ENCODE results near the gene GOLGA2.

GOLGA2 gene

DNA sequence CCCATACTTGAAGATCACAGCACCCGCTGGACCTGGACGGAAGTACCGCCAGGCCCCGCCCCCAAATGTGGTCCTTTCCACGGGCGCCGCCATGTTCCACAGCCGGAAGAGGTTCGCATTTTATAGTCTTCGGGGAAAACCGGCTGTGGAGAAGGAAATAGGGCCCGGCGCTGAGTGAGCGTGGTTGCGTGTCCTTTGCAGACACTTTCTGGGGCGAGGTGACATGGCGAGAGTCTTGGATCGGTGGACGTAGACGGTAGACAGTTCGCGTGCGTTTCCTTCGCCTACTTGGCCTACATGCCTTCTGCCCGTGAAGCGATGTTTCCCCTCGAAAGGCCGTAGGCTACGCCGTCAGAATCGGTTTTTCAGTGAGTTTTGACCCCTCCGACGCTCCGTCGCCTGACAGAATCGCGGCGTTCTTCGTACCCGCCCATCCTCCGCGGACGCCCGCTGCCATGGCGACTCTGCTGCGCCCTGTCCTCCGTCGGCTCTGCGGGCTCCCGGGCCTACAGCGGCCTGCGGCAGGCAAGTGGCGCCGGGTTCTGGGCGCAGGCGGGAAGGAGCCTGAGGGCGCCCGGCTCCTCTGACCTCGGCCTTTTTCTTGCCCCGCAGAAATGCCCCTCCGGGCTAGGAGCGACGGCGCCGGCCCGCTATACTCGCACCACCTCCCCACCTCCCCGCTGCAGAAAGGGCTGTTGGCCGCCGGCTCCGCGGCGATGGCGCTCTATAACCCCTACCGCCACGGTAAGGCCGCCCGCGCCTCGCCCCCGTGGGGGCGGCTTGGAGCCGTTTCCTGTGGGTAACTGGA lies 46.8 kb upstream of the GOLGA2 start, which contains the start of the genes COQ4 and TRUB2:
TSS of gene COQ4 (plus strand) at position 436 of the 808 bp plus-strand sequence. CDS start at position 456, 20 bp downstream.
TSS of gene TRUB2 (minus strand) at position 44 of the 808 bp plus-strand sequence. CDS start at position 5, 39 bp downstream.
- Histone ChIP-seq H3K4me3 (ENCODE audit: severe bottlenecking) (peak within 1 kb of the TSS; percentile 96), H3K4me1 (ENCODE audit: insufficient read depth, poor library complexity, severe bottlenecking) (no peaks in the 10 kb centered on the region), H3K27me3 (ENCODE audit: insufficient read depth, poor library complexity, severe bottlenecking) (no peaks in the 10 kb centered on the region), H3K36me3 (ENCODE audit: low read depth) (peaks cover 46% of the 10 kb centered on the region), H3K9me3 (ENCODE audit: severe bottlenecking) (no peaks in the 10 kb centered on the region), H3K27ac (ENCODE audit: poor library complexity, severe bottlenecking) (peak within 1 kb of the TSS; percentile 67)
- ATAC-seq (ENCODE audit: low read depth) (peak; percentile 92), DNase-seq (ENCODE audit: low spot score) (peak; percentile 94)
- TF ChIP-seq, protein P1, sequence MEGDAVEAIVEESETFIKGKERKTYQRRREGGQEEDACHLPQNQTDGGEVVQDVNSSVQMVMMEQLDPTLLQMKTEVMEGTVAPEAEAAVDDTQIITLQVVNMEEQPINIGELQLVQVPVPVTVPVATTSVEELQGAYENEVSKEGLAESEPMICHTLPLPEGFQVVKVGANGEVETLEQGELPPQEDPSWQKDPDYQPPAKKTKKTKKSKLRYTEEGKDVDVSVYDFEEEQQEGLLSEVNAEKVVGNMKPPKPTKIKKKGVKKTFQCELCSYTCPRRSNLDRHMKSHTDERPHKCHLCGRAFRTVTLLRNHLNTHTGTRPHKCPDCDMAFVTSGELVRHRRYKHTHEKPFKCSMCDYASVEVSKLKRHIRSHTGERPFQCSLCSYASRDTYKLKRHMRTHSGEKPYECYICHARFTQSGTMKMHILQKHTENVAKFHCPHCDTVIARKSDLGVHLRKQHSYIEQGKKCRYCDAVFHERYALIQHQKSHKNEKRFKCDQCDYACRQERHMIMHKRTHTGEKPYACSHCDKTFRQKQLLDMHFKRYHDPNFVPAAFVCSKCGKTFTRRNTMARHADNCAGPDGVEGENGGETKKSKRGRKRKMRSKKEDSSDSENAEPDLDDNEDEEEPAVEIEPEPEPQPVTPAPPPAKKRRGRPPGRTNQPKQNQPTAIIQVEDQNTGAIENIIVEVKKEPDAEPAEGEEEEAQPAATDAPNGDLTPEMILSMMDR (IDR thresholded peaks at IDR 0.05; ENCODE audit: poor library complexity, severe bottlenecking) = no peak

DNA sequence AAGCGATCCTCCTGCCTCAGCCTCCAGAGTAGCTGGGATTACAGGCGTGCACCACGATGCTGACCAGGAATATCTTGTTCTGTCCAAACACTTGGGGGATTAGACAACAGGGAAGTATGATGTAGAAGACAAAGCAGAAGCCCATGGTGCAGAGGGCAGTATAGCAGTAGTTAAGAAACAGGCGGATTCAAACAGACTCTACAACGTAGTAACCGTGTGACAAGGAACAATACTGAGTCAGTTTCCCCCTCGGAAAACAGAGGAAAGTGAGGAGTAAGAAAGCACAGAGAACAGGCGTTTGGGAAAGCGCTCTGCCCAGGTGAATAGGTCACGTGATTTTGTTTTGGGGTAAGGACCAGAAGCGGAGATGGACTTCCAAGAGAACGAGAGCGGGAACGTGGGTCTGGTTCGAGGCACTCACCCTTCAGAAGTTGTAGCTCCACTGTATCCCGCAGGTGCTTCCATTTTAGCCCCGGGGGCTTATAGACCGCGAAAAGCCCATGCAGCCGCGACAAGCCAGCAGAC lies 46.1 kb upstream of the GOLGA2 start:
- H3K4me1 ChIP-seq (ENCODE audit: insufficient read depth, poor library complexity, severe bottlenecking) = no peaks in the 10 kb centered on the region
- DNase-seq (ENCODE audit: low spot score) (no peak), ATAC-seq (ENCODE audit: low read depth) (peak; percentile 9; the same call in 2 of the 3 replicates)
- peak overlapping the region; percentile 96 for H3K4me3 ChIP-seq (ENCODE audit: severe bottlenecking)
- H3K27ac ChIP-seq (ENCODE audit: poor library complexity, severe bottlenecking) = peak overlapping the region; percentile 67
- no peaks in the 10 kb centered on the region for H3K9me3 ChIP-seq (ENCODE audit: severe bottlenecking)
- peaks cover 51% of the 10 kb centered on the region for H3K36me3 ChIP-seq (ENCODE audit: low read depth)
- TF ChIP-seq, protein P1 (IDR thresholded peaks at IDR 0.05; ENCODE audit: poor library complexity, severe bottlenecking) = no peak
- no peaks in the 10 kb centered on the region for H3K27me3 ChIP-seq (ENCODE audit: insufficient read depth, poor library complexity, severe bottlenecking)

DNA sequence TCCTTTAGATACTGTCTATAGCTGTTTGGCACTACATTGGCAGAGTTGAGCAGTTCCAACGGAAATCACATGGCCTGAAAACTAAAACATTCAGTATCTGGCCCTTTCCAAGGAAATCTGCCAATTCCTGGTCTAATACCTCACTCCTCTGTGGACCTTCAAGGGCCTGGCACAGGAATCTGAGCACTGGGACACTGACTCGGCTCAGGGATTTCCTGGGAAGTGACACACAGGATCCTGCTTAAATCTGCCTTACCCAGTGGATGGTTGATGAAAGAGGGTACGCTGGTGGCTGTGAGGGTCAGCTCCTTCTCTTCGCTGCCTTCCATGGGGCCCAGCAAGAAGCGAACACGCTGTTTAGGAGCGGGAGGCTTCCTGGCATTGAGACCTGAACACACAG lies 45.5 kb upstream of the GOLGA2 start:
- H3K27ac ChIP-seq (ENCODE audit: poor library complexity, severe bottlenecking) = peak overlapping the region; percentile 67
- ATAC-seq (ENCODE audit: low read depth) (no peak), DNase-seq (ENCODE audit: low spot score) (no peak)
- H3K4me3 ChIP-seq (ENCODE audit: severe bottlenecking) = peak overlapping the region; percentile 96
- H3K36me3 ChIP-seq (ENCODE audit: low read depth) = peaks cover 53% of the 10 kb centered on the region
- TF ChIP-seq, protein P1 (IDR thresholded peaks at IDR 0.05; ENCODE audit: poor library complexity, severe bottlenecking) = no peak
- H3K9me3 ChIP-seq (ENCODE audit: severe bottlenecking) = no peaks in the 10 kb centered on the region
- H3K4me1 ChIP-seq (ENCODE audit: insufficient read depth, poor library complexity, severe bottlenecking) = no peaks in the 10 kb centered on the region
- no peaks in the 10 kb centered on the region for H3K27me3 ChIP-seq (ENCODE audit: insufficient read depth, poor library complexity, severe bottlenecking)

DNA sequence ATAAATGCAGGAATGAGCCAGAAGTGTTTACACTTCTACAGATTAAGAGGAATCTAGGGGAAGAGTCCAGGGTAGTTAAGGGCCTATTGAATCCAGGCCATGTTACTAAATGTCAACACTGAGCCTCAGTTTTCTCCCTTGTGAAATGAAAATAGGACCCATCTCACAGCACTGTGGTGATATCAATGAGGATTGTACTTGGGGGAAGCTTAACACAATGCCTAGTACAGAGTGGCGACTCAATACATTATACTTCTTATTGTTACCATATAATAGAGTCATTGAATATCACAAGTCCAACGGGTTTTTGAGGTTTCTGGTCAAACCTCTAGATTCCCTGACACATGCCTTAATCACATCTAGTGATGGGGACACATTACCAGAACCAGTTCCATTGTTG lies 41.8 kb upstream of the GOLGA2 start:
- H3K9me3 ChIP-seq (ENCODE audit: severe bottlenecking) = no peaks in the 10 kb centered on the region
- H3K4me1 ChIP-seq (ENCODE audit: insufficient read depth, poor library complexity, severe bottlenecking) = no peaks in the 10 kb centered on the region
- no peak overlapping the region for H3K4me3 ChIP-seq (ENCODE audit: severe bottlenecking)
- H3K36me3 ChIP-seq (ENCODE audit: low read depth) = peaks cover 47% of the 10 kb centered on the region
- no peak overlapping the region for H3K27ac ChIP-seq (ENCODE audit: poor library complexity, severe bottlenecking)
- H3K27me3 ChIP-seq (ENCODE audit: insufficient read depth, poor library complexity, severe bottlenecking) = no peaks in the 10 kb centered on the region
- DNase-seq (ENCODE audit: low spot score) (no peak), ATAC-seq (ENCODE audit: low read depth) (no peak)
- TF ChIP-seq, protein P1 (IDR thresholded peaks at IDR 0.05; ENCODE audit: poor library complexity, severe bottlenecking) = no peak
